K562 (cell line): ENCODE results near the gene BST1. TPM values are rescaled to one million over a fixed set of nuclear protein-coding genes. Genes with fewer than 3 reads are reported as not detected.

Experiments
- ATAC-seq: fragments of 200-7000 bp; cut with Tn5 transposase; 3 replicates; pipeline ENCODE4 v1.9.1; 2020; ENCODE audit warnings: moderate library complexity
- BruUV-seq: library from RNA; stranded (reverse); fragments of 400-500 nt; replicated peaks from 2 replicates; lab custom pipeline; 2021; lab: Mats Ljungman, UMichigan
- CTCF ChIA-PET: fragments of 300-600 bp; formaldehyde crosslinking; extraction: SDS; loops from one replicate; lab custom pipeline; 2021; ENCODE audit warnings: low intra/inter-chr PET ratio; lab: Yijun Ruan, JAX
- POLR2A ChIA-PET: fragments of 300-600, 350-650 bp; sonication (Branson Sonifier 250); formaldehyde crosslinking; extraction: SDS; loops from one replicate; lab custom pipeline; 2021; ENCODE audit warnings: antibody characterized with exemption, inconsistent platforms; lab: Yijun Ruan, JAX
- DNase-seq, 4 experiments: peaks; one replicate each; pipeline versions ENCODE4 v3.0.0 to v3.0.0-alpha.2; 2011 to 2018; ENCODE audit warnings: low spot score in 3 of 4, mixed read lengths in 3 of 4; ENCODE audit errors: extremely low read depth in 1 of 4
- FAIRE-seq: peaks from 2 replicates; lab custom pipeline; 2011; peaks lifted over from hg19 to GRCh38; lab: Jason Lieb, UNC
- H2AFZ ChIP-seq: 2 replicates; pipeline ENCODE4 v1.6.0; 2011; ENCODE audit warnings: low read depth, low read length, control low read depth, inconsistent platforms
- H3K27ac ChIP-seq: fragments of 200-600 bp; 3 replicates; pipeline ENCODE4 v1.8.0; 2011; ENCODE audit warnings: low read depth, mild to moderate bottlenecking, control low read depth, inconsistent platforms, low read length, moderate library complexity, mixed read lengths; ENCODE audit errors: extremely low read depth
- H3K27me3 ChIP-seq, 2 experiments: fragments of 300-600 bp in 1 of 2; 2 replicates in 1 of 2; 3 replicates in 1 of 2; pipeline versions ENCODE4 v1.6.0 to v1.8.0; 2011; ENCODE audit warnings: inconsistent platforms in 2 of 2, low read length in 2 of 2, mild to moderate bottlenecking in 1 of 2, mixed read lengths in 1 of 2, moderate library complexity in 1 of 2; ENCODE audit not compliant: control insufficient read depth in 2 of 2, insufficient read depth in 2 of 2
- H3K36me3 ChIP-seq: fragments of 300-600 bp; 3 replicates; pipeline ENCODE4 v1.8.0; 2011; ENCODE audit warnings: mild to moderate bottlenecking, low read length, inconsistent platforms; ENCODE audit not compliant: control insufficient read depth, insufficient read depth
- H3K4me1 ChIP-seq, 2 experiments: fragments of 200-600 bp in 1 of 2; replicated peaks in 1 of 2; 2 replicates in 1 of 2; 3 replicates in 1 of 2; pipeline versions ENCODE4 v1.5.1 to v1.8.0; 2011; ENCODE audit warnings: inconsistent platforms in 2 of 2, low read length in 2 of 2, mild to moderate bottlenecking in 1 of 2, mixed read lengths in 1 of 2, moderate library complexity in 1 of 2; ENCODE audit not compliant: control insufficient read depth in 2 of 2, insufficient read depth in 2 of 2
- H3K4me2 ChIP-seq: 2 replicates; pipeline ENCODE4 v1.6.1; 2011; ENCODE audit warnings: low read length, control low read depth, inconsistent platforms, mixed read lengths; ENCODE audit not compliant: insufficient read depth
- H3K4me3 ChIP-seq: fragments of 200-600 bp; sonication (generic), shearing (Covaris generic); 2 replicates; pipeline ENCODE4 v1.5.1; 2016; ENCODE audit warnings: control low read depth, inconsistent platforms
- H3K79me2 ChIP-seq: fragments of 200-600 bp; 3 replicates; pipeline ENCODE4 v1.8.0; 2011; ENCODE audit warnings: low read length, inconsistent platforms; ENCODE audit not compliant: control insufficient read depth, insufficient read depth
- H3K9ac ChIP-seq, 2 experiments: 2 replicates each; pipeline versions ENCODE4 v1.6.0 to v1.6.1; 2011; ENCODE audit warnings: low read depth in 2 of 2, low read length in 2 of 2, control low read depth in 1 of 2, inconsistent platforms in 1 of 2, mild to moderate bottlenecking in 1 of 2, mixed read lengths in 1 of 2; ENCODE audit not compliant: insufficient read depth in 1 of 2
- H3K9me1 ChIP-seq: one replicate; pipeline ENCODE4 v1.6.0; 2011; ENCODE audit warnings: inconsistent platforms, mild to moderate bottlenecking, low read length, moderate library complexity; ENCODE audit not compliant: control insufficient read depth, insufficient read depth
- H3K9me3 ChIP-seq: replicated peaks from 2 replicates; pipeline ENCODE4 v1.5.1; 2011; ENCODE audit warnings: low read depth, low read length, inconsistent platforms; ENCODE audit not compliant: control insufficient read depth, insufficient read depth
- H4K20me1 ChIP-seq: replicated peaks from 2 replicates; pipeline ENCODE4 v1.6.1; 2011; ENCODE audit warnings: low read length, inconsistent platforms, mixed read lengths; ENCODE audit not compliant: control insufficient read depth, insufficient read depth
- CHD7 ChIP-seq: fragments of 200-600 bp; sonication (generic); IDR thresholded peaks from one replicate; pipeline ENCODE4 v1.6.1; 2012; ENCODE audit warnings: mild to moderate bottlenecking, low read depth, low read length, inconsistent platforms
- CTCF ChIP-seq, 3 experiments: IDR thresholded peaks in 2 of 3; conservative IDR thresholded peaks in 1 of 3; 2 replicates each; pipeline ENCODE4 v1.5.1; 2011 to 2012; ENCODE audit warnings: low read length in 3 of 3, mild to moderate bottlenecking in 3 of 3, control low read depth in 2 of 3, improper control_type of control experiment in 1 of 3, inconsistent platforms in 1 of 3, low read depth in 1 of 3, mixed read lengths in 1 of 3, moderate library complexity in 1 of 3; ENCODE audit not compliant: insufficient read depth in 2 of 3
- JUND ChIP-seq, 2 experiments: IDR thresholded peaks; 2 replicates in 1 of 2; 3 replicates in 1 of 2; pipeline ENCODE4 v1.6.1; 2011; ENCODE audit warnings: borderline replicate concordance in 2 of 2, low read depth in 2 of 2, low read length in 2 of 2, improper control_type of control experiment in 1 of 2, missing biosample characterization in 1 of 2, missing genetic modification characterization in 1 of 2, missing genetic modification reagents in 1 of 2
- RBM17 ChIP-seq: fragments of 200-400 bp; formaldehyde crosslinking; IDR thresholded peaks from 2 replicates; pipeline ENCODE4 v1.6.1; 2017; ENCODE audit warnings: low read depth, mild to moderate bottlenecking, low read length, borderline replicate concordance
- SMAD3 ChIP-seq: fragments of 450-650 bp; formaldehyde crosslinking; conservative IDR thresholded peaks from 2 replicates; pipeline ENCODE4 v1.4.0; 2020; ENCODE audit warnings: mild to moderate bottlenecking
- WGBS: fragments of 100-300 bp; shearing (Covaris generic); methylation state at CpG from one replicate; pipeline ENCODE4 v1.1.6; 2016; ENCODE audit warnings: low coverage, mixed read lengths; ENCODE audit not compliant: insufficient coverage; ENCODE audit errors: missing lambda C conversion rate; 5-methylcytosine and 5-hydroxymethylcytosine counted together
- in situ Hi-C: fragments of 300-500 bp; cut with MboI; formaldehyde crosslinking; loops from 4 replicates; pipeline ENCODE4 v1.15.0; 2018; ENCODE audit warnings: inconsistent platforms, mixed read lengths
- intact Hi-C: fragments of 100-400 bp; cut with micrococcal nuclease; formaldehyde crosslinking; loops from 2 replicates; pipeline ENCODE4 v1.14.2; 2022
- polyA plus RNA-seq, 8 experiments: library from polyadenylated mRNA; depleted of rRNA in 4 of 8; stranded (reverse) in 5 of 8; unstranded in 3 of 8; fragments of >200 nt; fragmentation: Nextera tagmentation in 2 of 8; fragmentation: Illumina TruSeq in 1 of 8; extraction: Ambion mirVana in 2 of 8; extraction: Trizol in 1 of 8; gene quantifications; 2 replicates each; pipeline versions ENCODE4 v1.2.1 to v1.2.3, GENCODE V29; 2011 to 2014; ENCODE audit warnings: inconsistent platforms in 1 of 8, missing spikeins in 1 of 8
- total RNA-seq, 7 experiments: library from RNA; depleted of rRNA in 6 of 7; stranded (reverse); fragments of >200 nt in 6 of 7; fragmentation: Illumina TruSeq in 2 of 7; extraction: Trizol in 2 of 7; gene quantifications; 2 replicates each; pipeline versions ENCODE4 v1.2.1 to v1.2.3, GENCODE V29; 2011 to 2021; ENCODE audit warnings: low replicate concordance in 1 of 7

BST1 gene
- total and polyA plus RNA-seq, 9 of the 15 experiments (the other 6 are each of a cell fraction or from before 2014, with no cell fraction given) = 0.04 to 0.38 (median 0.07) TPM; not detected in 6

DNA sequence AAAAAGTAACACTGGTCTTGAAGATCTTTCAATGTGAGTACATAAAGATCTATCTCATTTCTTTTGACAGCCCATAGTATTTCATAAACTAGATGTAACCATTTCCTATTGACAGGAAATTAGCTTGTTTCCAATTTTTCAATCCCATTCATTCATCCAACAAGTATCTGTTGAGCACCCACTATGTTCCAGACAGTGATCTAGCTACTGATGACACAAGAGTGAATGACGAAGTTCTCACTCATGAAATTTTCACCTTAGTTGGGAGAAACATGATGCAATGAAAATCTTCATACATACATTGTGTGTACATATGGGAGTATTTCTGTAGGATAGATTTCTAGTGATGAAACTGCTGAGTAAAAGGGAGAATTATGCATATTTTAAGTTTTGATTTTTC, 76.9 kb downstream of the BST1 start (continued):
- TF ChIP-seq JUND (IDR thresholded peaks at IDR 0.05; ENCODE audit: borderline replicate concordance, low read depth, low read length) (no peak), JUND (tag; IDR thresholded peaks at IDR 0.05; ENCODE audit: borderline replicate concordance, low read depth, low read length) (no peak)

DNA sequence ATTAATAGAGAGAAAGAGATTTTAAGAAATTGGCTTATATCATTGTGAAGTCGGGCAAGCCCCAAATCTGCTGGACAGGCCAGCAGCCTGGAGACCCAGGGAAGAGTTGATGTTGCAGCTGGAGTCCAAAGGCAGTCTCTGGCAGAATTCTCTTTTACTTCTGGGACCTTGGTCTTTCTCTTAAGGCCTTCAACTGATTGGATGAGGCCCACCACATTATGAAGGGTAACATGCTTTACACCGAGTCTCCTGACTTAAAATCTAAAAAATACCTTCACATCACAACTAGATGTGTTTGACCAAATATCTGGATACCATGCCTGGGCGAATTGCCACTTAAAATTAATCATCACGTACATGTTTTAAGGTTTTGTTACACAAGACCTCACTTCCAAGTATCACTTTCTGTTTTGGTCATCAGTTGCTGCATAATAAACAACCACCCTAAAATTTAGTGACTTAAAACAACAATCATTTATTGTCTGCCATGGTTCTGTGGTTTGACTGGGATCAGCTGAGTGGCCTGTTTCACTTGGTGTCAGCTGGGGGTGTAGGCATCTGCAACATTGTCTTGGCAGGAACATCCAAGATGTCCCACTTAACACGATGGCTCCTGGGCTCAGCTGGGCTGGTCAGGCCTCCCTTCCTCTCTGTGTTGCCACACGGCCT, 78.7 kb downstream of the BST1 start:
- peaks cover 0 to 8% of the 10 kb centered on the region in 2 experiments; a peak in 2 of 5 replicates for H3K4me1 ChIP-seq
- H2AFZ ChIP-seq = no peak overlapping the region
- WGBS = 2% methylated on average over 6 of the region's 6 CpGs
- H3K9me3 ChIP-seq = no peaks in the 10 kb centered on the region
- no peaks in the 10 kb centered on the region for H3K79me2 ChIP-seq
- intact Hi-C loops = no loop called here
- CTCF ChIA-PET = no interaction called here
- in situ Hi-C loops = no loop called here
- BruUV-seq = no TSS peak
- H3K4me2 ChIP-seq = no peak overlapping the region
- POLR2A ChIA-PET = interaction anchor here (0.6 kb wide), 1 partner anchor 18 kb away, joined by 4 read pairs; no protein-coding TSS in a partner anchor
- H3K36me3 ChIP-seq = no peaks in the 10 kb centered on the region
- no peak overlapping the region for H3K27ac ChIP-seq
- peaks cover 24 to 28% of the 10 kb centered on the region in 2 experiments; a peak in 3 of 5 replicates for H3K27me3 ChIP-seq
- no peaks in the 10 kb centered on the region for H3K9me1 ChIP-seq
- H3K9ac ChIP-seq = no peak overlapping the region
- ATAC-seq (no peak), FAIRE-seq (no peak), DNase-seq (no peak)
- H3K4me3 ChIP-seq = no peak overlapping the region
- no peaks in the 10 kb centered on the region for H4K20me1 ChIP-seq
- TF ChIP-seq SMAD3 (no peak), CTCF (IDR thresholded peaks at IDR 0.05 in 2 of 3, conservative IDR thresholded peaks at IDR 0.05 in 1 of 3; ENCODE audit: insufficient read depth in 2 of 3, low read depth in 1 of 3, low read length in 3 of 3) (no peak), CHD7 (no peak), RBM17 (no peak)
